CD4-positive, alpha-beta T cell treated with Interleukin-12 subunit alpha and Interleukin-12 subunit beta, for 1 hour (primary cell): ENCODE measurements around the gene C20orf144.

Experiments used
- DNase-seq: peaks from one replicate; pipeline ENCODE4 v3.0.0-alpha.2; 2020

The C20orf144 gene

DNA sequence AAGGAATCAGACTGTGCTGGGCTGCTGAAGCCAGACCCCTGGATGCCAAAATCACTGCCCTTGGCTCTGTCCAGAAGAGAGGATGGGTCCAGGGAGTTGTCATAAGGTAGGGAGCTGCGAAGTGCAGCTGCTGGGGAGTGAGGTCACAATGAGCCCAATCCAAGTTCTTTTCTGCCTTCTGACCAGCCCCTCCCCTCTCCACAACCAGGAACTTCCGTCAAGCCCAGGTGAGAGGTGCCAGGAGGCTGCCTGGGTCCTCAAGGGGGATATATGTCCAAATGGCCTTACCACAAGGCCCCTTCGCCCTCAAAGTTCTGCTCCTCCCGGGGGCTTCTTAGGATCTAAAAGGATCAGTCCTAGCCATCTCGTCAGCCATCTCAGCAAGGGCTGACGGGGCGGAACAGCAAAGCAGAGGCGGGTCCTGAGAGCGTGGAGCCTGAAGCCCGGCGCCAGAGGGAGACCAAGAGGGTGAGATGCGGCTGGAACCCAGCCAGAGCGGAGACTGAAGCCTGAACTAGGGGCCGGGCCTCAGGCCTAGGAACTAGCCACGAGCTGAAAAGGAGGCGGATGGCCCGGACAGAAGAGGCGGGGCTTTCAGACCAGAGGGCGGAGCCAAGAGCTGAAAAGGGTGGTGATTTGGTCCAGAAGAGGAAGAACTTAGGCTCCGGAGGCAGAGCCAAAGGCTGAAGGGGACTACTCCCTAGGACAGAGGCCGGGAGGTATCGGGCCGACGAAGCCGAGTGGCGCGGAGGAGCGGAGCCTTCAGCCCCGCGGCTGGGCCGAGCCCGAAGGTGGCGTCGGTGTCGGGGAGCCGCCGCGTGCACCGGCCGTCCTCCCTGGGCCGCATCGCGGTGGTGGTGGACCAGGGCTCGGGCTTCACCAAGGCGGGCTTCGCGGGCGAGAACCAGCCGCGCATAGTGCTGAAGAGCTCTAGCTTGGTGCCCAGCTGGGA, 4.4 kb downstream of the C20orf144 start, which contains the start of gene ACTL10:
Gene ACTL10 (plus strand): TSS at position 651 of the 952 bp plus-strand sequence. CDS start 555 bp downstream, outside the sequence.
- peak; percentile 89 for DNase-seq

DNA sequence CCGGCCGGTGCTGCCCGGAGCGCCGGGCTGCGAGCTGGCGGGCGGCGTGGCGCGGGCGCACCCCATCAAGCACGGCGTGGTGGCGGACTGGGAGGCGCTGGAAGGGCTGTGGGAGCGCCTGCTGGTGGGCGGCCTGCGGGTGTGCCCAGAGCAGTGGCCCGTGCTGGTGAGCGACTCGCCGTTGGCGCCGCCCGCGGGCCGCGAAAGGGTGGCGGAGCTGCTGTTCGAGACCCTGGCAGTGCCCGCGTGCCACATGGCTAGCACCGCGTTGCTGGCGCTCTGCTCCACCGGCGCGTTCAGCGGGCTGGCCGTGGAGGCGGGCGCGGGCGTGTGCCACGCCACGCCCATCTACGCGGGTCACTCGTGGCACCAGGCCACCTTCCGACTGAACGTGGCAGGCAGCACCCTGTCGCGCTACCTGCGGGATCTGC, 5.1 kb downstream of the C20orf144 start:
- peak; percentile 44 for DNase-seq

DNA sequence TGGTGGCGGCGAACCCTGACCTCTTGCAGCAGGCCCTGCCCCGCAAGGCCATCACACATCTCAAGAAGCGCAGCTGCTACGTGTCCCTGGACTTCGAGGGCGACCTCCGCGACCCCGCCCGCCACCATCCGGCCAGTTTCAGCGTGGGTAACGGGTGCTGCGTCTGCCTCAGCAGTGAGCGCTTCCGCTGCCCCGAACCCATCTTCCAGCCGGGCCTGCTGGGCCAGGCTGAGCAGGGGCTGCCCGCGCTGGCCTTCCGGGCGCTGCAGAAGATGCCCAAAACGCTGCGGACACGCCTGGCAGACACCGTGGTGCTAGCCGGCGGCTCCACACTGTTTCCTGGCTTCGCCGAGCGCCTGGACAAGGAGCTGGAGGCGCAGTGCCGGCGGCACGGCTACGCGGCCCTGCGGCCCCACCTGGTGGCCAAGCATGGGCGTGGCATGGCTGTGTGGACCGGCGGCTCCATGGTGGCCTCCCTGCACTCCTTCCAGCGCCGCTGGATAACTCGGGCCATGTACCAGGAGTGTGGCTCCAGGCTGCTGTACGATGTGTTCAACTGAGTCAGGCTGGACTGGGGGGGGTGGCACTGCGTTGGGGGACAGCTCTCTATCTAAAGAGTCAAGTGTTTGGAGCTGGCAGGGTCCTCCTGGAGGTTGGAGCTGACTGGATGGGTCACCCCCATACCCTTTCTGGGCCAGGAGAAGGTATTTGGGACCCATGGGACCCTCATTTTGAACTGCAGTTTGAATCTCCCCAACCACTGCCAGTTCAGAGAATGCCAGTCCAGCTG, 5.7 kb downstream of the C20orf144 start:
- DNase-seq = peak; percentile 82

DNA sequence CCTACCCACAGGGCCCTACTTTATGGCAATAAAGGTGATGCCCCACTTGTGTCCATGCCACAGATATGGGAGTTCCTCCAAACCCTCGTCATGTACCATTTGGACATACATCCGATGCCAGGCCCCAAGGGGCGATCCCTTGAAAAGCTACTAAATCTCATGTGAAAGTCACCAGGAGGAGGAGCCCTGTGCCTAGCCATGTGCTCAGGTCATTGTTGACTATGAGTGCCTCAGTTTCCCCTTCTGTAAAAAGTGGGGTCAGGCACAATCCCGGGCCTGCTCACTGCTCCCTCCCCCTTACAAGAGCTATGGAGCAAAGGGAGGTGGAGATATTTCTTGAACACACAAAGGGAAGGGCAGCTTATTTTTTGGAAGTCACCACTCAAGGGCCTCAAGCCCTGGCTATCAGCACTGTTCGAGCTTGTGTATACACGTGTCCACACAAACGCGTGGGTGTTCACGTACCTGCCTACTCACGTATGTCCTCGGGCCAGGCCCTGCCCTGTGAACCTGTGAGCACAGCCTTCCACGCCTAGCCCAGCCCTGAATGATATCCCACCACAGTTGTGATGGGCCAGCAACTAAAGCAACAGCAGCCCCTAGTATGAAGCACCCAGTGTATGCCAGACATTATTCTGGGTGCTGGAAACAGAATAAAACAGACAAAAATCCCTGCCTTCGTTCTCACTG, 6.5 kb downstream of the C20orf144 start:
- DNase-seq = no peak

DNA sequence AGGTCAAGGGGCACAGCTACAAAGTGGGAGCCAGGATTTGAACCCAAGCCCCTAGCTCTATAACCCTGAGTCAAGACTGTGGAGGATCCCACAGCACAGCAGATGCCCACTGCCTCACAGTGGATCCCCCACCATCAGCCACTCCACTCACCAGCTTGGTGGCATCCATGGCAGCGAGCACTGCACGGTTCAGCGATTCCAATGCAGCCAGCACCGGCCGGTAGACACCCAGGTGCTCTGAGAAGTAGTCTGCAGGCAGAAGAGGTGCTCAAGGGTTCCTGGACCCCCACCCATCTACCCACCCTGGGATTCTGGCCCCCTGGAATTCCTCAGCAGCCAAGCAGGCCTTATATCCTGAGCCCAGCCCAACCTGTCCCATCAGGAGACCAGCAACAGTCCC, 7.1 kb downstream of the C20orf144 start:
- DNase-seq = no peak

DNA sequence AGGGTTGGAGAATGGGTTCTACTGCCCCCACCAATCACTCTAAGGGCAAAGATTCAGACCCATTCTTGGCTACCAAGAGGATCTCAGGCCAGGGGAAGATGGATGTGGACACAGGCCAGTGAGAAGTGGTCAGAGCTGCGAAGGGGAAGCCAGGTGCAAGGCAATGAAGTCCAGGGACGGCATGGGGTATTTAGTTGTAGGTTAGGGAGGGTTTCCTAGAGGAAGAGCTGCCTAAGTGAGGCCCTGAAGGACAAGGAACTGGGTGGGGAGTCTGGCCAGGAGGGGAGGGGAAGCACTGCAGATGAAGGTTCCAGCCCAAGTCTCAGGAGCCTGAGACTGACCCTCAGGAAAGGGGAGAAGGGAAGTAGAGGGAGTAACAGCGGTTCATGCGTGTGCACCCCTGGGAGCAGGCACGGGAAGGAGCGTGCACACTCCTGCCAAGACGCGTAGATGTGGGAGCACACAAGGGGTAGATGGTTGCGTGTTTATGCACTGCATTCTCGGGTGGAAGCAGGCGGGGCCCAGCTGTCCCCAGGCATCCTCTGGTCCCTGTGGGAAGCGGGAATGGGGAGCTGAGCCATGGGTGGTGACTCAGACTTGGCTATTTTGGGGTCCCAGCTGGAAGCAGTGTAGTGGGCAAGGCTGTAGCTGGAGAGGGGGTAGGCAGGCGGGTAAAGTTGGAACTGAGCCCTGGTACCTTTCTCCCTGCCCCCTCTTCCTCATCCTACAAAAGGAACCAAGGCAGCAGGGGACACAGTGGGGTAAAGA, 7.9 kb downstream of the C20orf144 start:
- no peak for DNase-seq

DNA sequence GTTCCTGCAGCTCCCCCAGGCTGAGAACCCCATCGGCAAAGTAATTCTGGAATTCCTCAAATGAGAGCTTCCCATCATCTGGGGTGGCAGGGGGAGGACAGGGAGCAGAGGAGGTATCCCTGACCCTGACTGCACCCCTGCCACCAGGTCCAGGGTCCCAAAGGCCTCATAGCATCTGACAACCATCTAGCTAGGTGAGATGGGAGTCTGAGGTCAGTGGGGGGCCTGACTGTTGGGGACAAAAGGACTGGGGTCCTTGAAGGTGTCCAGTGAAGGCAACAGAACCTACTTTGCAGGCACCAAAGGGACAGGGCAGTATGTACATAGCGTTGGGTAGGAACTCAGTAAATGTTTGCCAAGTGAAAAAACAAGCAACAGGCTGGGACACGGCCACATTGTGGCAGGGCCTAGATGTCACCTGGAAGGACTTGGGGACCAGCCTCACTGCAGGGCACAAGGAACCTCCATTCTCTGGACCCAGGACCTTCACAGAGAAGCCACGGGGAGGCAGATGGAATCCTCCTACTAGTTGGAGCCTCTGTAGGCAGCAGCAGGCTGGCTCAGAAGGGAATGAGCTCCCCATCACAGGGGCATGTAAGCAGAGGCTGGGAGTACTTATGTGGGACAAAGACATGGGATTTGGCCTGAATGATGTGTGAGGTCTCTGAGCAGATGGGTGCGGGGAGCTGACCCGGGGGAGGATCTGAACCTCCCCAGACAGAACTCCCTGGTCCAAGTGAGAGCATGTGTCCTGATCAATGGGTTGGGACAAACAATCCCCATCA, 8.8 kb downstream of the C20orf144 start:
- no peak for DNase-seq

DNA sequence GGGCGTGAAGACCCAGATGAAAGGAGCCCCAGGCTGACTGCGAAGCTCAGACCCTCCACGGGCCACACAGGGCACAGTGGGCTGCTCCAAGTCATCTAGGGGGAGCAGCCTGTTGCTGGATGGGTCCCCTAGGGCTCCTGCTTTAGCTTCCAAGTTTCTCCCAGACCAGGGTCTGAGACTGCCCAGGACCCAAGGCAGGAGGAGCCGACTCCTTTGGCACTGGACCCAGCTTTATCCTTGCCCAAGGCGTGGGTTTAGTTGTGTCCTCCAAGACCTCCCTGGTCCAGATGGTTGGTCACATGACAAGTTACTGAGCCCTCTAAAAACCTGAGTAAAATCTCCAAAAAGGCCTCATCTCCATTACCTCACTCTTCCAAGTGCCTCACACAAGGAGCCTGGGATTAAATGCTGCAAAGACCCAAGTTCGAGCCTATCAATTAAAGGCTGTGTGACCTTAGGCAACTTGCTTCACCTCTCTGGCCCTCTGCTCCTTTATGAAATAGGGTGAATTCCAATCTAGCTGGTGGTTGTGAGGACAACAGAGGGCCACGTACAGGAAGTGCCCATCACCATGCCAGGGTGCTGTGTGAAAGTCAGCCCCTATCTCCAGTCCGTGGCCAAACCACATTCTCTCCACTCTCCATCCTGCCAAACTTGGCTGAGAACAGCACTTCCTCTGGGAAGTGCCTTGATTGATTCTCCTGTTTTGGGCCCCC, 9.6 kb downstream of the C20orf144 start:
- no peak for DNase-seq

DNA sequence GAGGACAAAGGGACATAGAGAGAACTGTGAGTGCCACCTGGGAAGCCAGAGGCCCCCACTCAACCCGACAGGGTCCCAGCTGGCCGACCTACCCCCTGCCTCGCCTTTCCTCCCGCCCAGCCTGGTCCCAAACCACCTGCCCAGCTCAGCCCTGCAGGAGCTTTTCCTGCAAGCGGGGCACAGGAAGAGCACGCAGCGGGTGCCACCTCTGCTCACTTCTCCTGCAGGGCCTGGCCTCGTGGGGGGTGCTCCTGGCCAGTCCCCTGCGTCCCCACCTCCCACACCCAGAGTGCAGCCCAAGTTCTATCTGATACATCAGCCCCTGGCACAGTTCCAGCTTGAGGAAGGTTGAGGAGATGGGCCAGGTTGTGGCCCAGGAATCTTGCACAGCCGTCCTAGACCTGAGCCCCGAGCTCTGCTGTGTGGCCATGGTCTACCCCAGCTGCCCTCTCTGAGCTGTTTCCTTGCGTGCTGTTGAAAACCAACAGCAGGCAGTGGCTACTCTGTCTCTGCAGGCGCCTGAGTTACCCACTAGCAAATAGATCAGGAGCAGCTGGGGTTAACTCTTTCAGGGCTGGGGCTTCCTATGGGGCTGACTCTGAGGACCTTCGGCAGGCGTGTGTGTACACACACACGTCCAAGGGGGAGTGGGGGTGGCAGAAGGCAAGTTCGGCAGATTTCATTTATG, 10.4 kb downstream of the C20orf144 start:
- no peak for DNase-seq

DNA sequence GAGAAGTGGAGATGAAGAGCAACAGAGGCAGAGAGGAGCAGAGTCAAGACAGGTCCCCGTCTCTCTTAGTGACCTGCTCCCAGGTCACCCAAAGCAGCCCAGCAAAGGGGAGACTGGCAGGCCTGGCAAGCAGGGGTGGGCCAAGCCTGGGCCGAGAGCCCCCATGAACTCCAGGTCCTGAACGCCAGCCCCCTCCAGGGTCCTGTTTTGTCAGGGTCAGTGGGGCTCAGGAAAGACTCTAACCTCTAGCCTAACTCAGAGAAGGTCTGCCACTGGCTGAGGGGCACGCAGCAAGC, 10.9 kb downstream of the C20orf144 start:
- no peak for DNase-seq

DNA sequence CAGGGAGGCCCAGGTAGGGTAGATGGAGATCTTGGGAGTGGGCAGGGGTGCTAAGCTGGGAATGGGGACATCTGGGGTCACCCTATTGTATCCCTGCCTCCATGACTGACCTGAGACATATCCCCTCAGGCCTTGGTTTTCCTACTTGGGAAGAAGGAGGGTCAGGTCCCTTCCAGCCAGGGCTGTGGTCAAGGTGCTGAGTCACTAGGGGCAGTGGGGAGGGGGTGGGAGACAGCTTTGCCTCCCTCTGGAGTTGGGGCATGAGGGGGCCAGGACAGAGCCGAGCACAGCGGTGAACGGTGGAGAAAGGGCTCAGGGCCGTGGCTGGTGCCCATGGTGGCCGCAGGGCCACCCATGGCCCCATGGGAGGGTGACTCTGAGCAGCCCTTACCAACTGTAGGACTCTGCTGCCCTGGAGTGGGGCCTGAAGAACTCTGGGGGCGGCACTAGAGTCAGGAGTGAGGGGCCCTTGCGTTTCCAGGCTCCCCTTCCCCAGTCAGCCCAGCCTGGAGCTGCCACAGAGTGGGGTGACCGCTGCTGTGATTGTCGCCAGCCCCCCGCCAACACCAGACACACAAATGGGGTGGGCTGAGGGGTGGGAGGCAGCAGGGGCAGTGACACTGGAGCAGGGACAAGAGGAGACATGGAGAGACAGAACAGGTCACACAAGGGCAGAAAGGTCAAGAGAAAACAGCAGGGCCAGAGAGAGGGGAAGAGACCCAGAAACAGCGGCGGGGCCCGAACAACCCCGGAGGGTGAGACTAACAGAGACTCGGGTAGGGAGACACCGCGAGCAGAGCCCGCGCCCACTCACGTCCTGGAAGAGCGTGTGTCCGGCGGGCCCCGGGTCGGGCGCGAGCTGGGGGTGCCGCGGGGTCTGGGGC, 11.5 kb downstream of the C20orf144 start:
- peak; percentile 15 for DNase-seq

DNA sequence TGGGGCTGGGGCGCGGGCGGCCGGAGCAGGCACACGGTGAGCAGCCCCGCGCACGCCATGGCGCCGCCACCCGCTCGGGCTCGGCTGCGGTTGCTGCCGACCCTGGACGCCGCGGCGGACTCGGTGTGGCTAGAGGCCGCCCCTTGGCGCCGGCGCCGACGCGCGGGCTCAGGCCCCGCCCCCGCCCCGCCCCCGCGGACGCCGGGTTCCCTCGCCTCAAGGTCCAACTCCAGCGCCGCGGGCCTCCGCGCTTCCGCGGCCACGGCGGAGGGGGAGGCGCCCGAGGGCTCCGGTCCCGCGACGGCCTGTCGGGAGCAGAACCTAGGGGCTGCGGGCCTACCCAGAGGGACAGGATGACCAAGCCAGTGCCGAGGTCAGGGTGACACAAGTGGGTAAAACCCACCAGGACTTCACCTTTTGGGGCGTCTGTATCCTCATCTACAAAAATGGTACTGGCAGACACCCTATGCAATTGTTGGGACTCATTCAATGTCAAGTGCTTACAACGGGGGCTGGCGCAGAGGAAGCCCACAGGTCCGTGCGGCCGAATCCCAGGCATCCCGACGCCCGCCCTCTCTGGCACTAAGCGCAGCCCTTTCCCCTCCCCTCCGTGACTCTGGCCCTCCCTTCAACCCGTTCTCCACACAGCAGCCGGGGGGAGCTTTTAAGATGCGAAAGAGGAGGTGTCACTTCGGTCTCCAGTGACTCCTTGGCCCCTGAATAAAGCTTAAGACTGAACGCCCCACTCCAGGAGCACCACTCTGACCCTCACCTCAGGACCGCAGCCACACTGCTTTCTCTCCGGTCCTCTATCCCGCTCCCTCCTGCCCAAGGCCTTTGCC, 12.4 kb downstream of the C20orf144 start, which contains the start of gene NECAB3:
Gene NECAB3 (minus strand): TSS at position 135 of the 842 bp plus-strand sequence. CDS start 76 bp downstream, at position 59.
- DNase-seq = peak; percentile 72

DNA sequence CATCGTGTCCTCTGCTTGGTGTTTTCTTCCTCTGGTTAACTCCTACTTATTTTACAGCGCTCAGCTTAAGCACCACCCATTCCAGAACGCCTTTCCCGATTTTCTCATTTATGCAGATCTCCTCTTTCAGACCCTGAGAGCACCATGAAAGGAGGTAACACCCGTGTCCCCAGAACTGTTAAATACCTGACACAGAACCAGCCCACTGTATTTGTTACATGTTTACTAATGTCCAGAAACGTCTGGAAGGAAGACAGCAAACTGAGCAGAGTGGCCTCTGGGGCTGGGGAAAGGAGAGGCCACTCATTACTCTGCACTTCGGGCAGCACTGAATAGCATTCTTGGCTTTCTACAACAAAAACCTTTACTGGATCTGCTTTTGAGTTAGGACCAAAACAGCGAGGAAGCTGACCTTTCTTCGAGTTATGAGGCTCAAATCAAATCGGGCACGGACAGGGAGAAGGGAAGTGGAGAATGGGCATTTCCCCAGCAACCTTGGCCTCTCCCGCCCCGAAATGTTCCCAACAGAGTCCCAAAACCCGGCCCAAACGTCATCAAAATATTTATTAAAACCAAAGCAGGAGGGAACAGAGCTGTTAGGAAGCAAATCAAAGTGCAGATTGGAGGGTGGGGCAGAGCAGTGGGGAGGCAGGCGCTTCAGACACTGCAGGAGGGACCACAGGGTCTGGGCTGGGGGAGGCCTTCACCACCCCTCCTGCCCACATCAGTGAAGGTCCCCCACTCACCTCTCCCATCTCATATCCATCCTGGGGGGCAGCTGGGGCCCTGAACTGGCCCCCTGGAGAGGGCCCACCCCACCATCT, 13.2 kb downstream of the C20orf144 start:
- DNase-seq = no peak

DNA sequence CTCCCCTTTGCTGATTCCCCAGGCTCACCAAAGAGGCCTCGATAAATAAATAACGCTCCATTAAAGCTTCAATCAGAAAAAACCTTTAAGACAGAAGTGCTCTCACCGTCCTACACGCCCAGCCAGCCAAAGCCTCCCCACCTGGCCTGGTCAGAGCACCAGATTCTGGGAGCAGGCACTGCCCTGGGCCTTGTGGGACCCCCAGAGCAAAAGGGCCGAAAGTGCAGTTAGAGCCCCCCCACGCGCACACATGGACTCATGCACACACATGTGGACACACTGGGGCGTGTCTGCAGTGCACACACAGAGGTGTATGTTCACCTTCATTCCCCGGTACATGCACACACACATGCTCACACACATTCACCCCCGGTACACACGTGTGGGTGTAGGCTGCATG, 14.0 kb downstream of the C20orf144 start:
- DNase-seq = no peak

DNA sequence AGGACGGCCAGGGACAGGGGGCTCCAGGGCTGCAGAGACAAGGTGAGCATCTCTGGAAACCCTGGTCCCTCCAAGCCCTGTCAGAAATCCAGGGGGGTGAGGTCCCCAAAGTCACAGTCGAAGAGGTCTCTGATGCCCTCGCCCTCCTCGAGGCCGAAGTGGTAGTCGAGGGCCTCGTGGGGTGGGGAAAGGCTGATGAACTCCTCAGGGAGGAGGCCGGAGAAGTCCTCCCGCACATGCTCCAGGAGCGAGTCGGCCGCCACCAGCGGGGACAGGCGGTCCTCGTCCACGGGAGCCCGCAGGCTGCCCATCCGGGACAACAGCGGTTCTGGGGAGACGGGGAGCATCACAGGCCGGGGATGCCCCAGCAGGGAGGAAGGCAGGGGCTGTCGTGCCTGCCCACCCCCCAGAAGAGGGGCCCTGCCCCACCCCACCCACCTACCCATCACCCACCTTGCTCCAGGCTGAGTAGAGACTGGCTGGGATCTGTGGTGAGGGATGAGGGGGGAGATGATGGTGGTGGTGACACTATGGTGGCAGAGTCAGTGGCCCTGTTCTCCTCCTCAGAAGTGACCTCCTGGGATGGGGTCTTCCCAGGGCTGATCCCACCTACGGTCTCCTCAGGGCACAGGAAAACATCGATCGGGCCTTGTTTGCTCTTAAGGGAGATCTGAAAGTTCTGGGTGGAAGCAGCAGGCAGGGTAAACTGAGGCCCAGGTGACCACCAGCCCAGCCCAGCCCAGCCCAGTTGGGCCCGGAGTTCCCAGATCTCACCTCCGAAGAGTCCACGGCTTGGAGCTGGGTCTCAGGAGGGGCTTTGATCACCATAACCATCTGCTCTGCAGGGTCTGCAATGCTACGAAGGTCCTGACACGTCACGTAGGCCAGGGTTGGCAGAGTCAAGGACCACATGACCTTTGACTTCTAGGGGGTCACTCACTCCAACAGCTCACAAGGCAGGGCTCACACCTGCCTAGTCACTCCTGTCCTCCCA, 14.8 kb downstream of the C20orf144 start:
- no peak for DNase-seq
